Colonic mucosa (tissue), 4 donors: ENCODE measurements around the gene RBM17. TPM values are rescaled to one million over a fixed set of nuclear protein-coding genes. Genes with fewer than 3 reads are reported as not detected.
"Not testable (repeated sequence)": the region's sequence is repeated elsewhere in the genome, so short reads cannot be mapped to it uniquely, and the experiment has no call there.

Source experiments
- DNase-seq: peaks from one replicate; pipeline ENCODE4 v3.0.0-alpha.2; 2020
- H3K27ac ChIP-seq: fragments of 200-600 bp; one replicate; pipeline ENCODE4 v1.8.0; 2021
- H3K27me3 ChIP-seq: fragments of 200-600 bp; one replicate; pipeline ENCODE4 v1.8.0; 2021
- H3K36me3 ChIP-seq: fragments of 200-600 bp; one replicate; pipeline ENCODE4 v1.8.0; 2021
- H3K4me1 ChIP-seq: fragments of 200-600 bp; one replicate; pipeline ENCODE4 v1.8.0; 2021; ENCODE audit warnings: mild to moderate bottlenecking
- H3K4me3 ChIP-seq: fragments of 200-600 bp; one replicate; pipeline ENCODE4 v1.8.0; 2021
- H3K9ac ChIP-seq, 2 donors: one replicate each; pipeline ENCODE4 v1.7.0; 2013; ENCODE audit warnings: control low read depth in 2 of 2, low read depth in 2 of 2, low read length in 2 of 2
- H3K9me3 ChIP-seq: fragments of 200-600 bp; one replicate; pipeline ENCODE4 v1.8.0; 2021
- CTCF ChIP-seq: fragments of 200-600 bp; IDR thresholded peaks from one replicate; pipeline ENCODE4 v1.8.0; 2022; ENCODE audit warnings: antibody characterized with exemption, mild to moderate bottlenecking
- intact Hi-C: fragments of 100-400 bp; cut with DNase I; formaldehyde crosslinking; loops from one replicate; pipeline ENCODE4 v1.14.1; 2022
- total RNA-seq, 2 donors: library from RNA; stranded (reverse); fragmentation: NEBNext Ultra II Directional in 1 of 2; extraction: Animal tissue kit (Norgen Biotek cat#: 25700) in 1 of 2; gene quantifications; one replicate each; pipeline ENCODE4 v1.2.1, GENCODE V29; 2021
- donor health status: healthy.
- donor health status: DM: no; HTN: no; CAD: no.
- donor health status: DM: no; HTN: no; CAD: no.

RBM17 gene
- total RNA-seq, 2 donors from 2014 or later: 80.3 to 110 TPM

DNA sequence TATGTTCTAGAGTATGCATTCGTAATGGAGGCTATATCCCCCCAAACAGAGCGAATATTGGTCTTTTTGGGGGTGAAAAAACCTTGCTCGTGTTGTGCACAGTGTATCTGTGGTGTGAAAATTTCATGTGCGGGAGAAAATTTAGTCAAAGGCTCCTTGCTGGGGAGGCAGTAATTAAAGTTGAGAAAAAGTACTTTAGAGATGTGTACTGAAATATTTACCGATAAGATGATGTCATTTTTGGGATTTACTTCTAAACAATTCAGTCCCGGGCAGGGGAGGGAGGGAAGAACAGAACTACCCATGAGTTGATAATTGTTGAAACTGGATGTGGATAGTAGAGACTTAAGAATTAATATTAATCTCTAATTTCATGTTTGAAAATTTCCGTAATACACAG, 9.3 kb downstream of the RBM17 start:
- H3K27me3 ChIP-seq: no peaks in the 10 kb centered on the region
- H3K9me3 ChIP-seq: no peaks in the 10 kb centered on the region
- intact Hi-C loops: no loop called here
- no peak overlapping the region for H3K27ac ChIP-seq
- DNase-seq: no peak
- no peaks in the 10 kb centered on the region for H3K4me1 ChIP-seq
- H3K4me3 ChIP-seq: no peak overlapping the region
- no peak for TF ChIP-seq CTCF
- no peak overlapping the region for H3K9ac ChIP-seq
- H3K36me3 ChIP-seq: no peaks in the 10 kb centered on the region

GRCh38 chr10:6100370-6100769, 11.5 kb downstream of the RBM17 start:
- no peak for TF ChIP-seq CTCF
- no peak overlapping the region for H3K9ac ChIP-seq
- H3K36me3 ChIP-seq: no peaks in the 10 kb centered on the region
- H3K27ac ChIP-seq: no peak overlapping the region
- H3K27me3 ChIP-seq: no peaks in the 10 kb centered on the region
- H3K9me3 ChIP-seq: no peaks in the 10 kb centered on the region
- no peak for DNase-seq
- no peak overlapping the region for H3K4me3 ChIP-seq
- H3K4me1 ChIP-seq: no peaks in the 10 kb centered on the region
- intact Hi-C loops: no loop called here

- intact Hi-C loops: no loop called here
- no peak overlapping the region for H3K27ac ChIP-seq
- no peaks in the 10 kb centered on the region for H3K27me3 ChIP-seq
- no peak overlapping the region for H3K4me3 ChIP-seq
- H3K9ac ChIP-seq: no peak overlapping the region
- no peak for TF ChIP-seq CTCF
- no peaks in the 10 kb centered on the region for H3K36me3 ChIP-seq
- H3K4me1 ChIP-seq: no peaks in the 10 kb centered on the region
- H3K9me3 ChIP-seq: no peaks in the 10 kb centered on the region
- DNase-seq: no peak
These were observed 12.3 kb downstream of the RBM17 start for GRCh38 chr10:6101181-6101580.

- Histone ChIP-seq H3K9me3 (no peaks in the 10 kb centered on the region), H3K4me1 (no peaks in the 10 kb centered on the region), H3K27ac (no peak overlapping the region), H3K4me3 (no peak overlapping the region), H3K9ac (no peak overlapping the region), H3K27me3 (no peaks in the 10 kb centered on the region), H3K36me3 (no peaks in the 10 kb centered on the region)
- intact Hi-C loops: no loop called here
- peak; percentile 46 for DNase-seq
- TF ChIP-seq CTCF: no peak
These were observed 13.3 kb downstream of the RBM17 start for GRCh38 chr10:6102128-6102527.

DNA sequence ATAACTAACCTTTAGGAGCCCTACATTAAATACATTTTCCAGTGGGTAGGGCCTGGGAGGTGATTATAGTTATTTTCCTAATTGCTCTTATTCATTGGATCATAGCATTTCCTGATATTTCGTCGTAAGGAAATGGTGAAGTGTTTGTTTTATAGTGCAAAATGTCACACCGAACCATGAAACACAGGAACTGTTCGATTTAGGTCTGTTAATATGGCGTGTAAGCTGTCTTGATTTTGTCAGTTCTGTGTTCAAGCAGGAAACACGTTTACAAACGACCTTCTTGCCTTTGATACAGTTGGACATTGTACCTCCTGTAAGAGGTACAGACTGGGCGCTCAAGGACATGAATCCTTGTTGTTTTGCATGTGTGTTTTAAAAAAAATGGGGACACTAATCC, 14.8 kb downstream of the RBM17 start:
- TF ChIP-seq CTCF: no peak

DNA sequence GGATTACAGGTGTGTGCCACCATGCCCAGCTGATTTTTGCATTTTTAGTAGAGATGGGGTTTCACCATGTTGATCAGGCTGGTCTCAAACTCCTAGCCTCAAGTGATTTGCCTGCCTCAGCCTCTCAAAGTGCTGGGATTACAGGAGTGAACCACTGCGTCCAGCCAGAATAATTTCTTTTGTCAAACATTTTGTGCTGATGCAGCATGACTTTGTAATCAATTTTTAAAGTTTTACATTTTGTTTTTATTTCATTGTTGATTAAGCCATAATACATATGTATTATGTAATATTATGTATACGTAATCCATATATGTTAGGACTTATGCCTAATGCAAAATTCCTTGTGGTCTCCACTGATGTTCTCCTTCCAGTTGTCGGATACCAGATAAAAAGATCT, 18.8 kb downstream of the RBM17 start:
- H3K27me3 ChIP-seq, H3K9ac ChIP-seq, H3K36me3 ChIP-seq, DNase-seq, H3K4me3 ChIP-seq, H3K4me1 ChIP-seq, H3K27ac ChIP-seq, H3K9me3 ChIP-seq: not testable (repeated sequence)
- intact Hi-C loops: loop anchor here (2.0 kb wide), 1 partner anchor 95 kb away; the partner anchor contains the start of gene PFKFB3

More for the DNA sequence above, 14.8 kb downstream of the RBM17 start:
- H3K9ac ChIP-seq: no peak overlapping the region
- H3K36me3 ChIP-seq: no peaks in the 10 kb centered on the region
- no peak overlapping the region for H3K4me3 ChIP-seq
- H3K27me3 ChIP-seq: no peaks in the 10 kb centered on the region
- H3K27ac ChIP-seq: no peak overlapping the region
- H3K9me3 ChIP-seq: no peaks in the 10 kb centered on the region
- peaks cover 1% of the 10 kb centered on the region for H3K4me1 ChIP-seq
- intact Hi-C loops: no loop called here
- no peak for DNase-seq
